Measurements from ENCODE around the gene C21orf58.
"Not testable (repeated sequence)": the region's sequence is repeated elsewhere in the genome, so short reads cannot be mapped to it uniquely, and the experiment has no call there.

The C21orf58 gene
- 9.0 reads per million, percentile 30 among the genes with 10 or more reads in this experiment for total RNA-seq

DNA sequence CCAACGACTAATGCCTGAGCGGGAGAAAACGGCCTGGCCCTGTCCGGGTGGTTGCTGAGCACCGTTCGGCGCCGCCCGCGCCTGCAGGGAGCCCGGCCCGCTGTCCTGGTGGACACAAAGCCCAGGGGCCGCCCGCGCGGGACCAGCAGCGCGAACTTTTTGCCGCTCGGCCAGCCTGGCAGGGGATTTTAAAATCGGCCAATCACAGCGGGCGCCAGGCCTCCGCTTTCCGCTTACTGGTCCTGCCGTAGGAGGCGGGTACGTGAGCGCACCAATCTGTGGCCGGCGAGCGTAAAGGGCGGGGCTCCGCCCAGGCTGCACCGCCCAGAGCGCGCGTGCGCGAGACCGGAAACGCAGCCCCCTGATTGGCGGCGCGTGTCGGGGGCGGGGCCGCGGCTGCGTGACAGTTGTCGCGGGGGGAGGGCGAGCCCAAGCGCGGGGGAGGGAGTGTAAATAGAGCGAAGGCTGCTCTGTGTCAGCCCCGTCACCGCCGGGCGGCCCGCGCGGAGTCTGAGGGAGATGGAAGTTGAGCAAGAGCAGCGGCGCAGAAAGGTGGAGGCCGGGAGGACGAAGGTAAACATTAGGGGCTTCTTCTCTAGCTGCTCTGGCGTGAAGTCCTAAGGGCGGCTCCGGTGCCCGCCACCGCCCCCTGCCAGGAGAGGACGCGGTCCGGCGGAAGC, at the start of gene C21orf58, which contains the start of gene PCNT:
C21orf58 (minus strand) TSS at position 161 of the 680 bp plus-strand sequence. CDS start 1,132 bp downstream, outside the sequence.
PCNT (plus strand) TSS at position 447 of the 680 bp plus-strand sequence; CDS start at position 520, 73 bp downstream.
- peak; percentile 95 for DNase-seq

DNA sequence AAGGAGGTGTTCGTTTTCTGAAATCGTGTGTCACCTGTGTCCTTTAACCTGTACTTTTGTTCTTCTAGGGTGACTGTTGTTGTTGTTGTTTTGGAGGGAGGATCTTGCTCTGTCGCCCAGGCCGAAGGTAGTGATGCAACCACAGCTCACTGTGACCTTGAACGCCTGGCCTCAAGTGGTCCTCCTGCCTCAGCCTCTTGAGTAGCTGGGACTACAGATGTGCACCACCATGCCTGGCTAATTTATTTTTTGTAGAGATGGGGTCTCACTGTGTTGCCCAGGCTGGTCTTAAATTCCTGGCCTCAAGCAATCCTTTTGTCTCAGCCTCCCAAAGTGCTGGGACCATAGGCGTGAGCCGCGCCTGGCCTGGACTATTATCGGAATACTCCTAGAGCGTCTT, 49.3 kb upstream of the C21orf58 start:
- DNase-seq, result not testable (repeated sequence)

GRCh38 chr21:46372014-46372485, 48.4 kb upstream of the C21orf58 start:
- DNase-seq, result no peak

DNA sequence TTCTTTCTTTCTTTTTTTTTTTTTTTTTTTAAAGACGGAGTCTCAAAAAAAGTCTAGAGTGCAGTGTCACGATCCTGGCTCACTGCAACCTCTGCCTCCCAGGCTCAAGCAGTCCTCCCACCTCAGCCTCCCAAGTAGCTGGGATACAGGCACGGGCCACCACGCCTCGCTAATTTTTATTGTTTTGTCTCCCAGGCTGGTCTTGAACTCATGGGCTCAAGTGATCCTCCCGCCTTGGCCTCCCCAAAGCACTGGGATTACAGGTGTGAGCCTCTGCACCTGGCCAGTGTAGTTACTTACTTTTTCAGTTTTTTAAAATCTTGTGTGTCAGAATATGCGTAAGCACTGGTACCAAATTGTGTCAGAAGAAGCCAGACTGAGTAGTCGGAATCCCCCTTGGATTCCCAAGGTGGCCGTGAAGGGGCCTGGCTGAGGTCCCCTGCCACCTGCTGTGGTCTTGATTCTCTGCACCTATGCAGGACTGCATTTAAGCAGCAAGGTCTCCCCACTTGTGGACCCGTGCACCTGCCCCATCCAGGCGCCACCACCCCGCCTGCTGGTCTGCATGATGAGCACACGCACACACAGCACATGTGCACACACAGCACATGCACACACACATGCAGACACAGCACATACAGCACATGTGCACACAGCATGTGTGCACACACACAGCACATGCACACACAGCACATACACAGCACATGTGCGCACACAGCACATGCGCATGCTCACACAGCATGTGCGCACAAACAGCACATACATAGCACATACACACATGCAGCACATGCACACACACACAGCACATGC, 47.7 kb upstream of the C21orf58 start:
- no peak for DNase-seq

- no peak for DNase-seq
These were observed 46.0 kb upstream of the C21orf58 start for GRCh38 chr21:46369520-46370235.

DNA sequence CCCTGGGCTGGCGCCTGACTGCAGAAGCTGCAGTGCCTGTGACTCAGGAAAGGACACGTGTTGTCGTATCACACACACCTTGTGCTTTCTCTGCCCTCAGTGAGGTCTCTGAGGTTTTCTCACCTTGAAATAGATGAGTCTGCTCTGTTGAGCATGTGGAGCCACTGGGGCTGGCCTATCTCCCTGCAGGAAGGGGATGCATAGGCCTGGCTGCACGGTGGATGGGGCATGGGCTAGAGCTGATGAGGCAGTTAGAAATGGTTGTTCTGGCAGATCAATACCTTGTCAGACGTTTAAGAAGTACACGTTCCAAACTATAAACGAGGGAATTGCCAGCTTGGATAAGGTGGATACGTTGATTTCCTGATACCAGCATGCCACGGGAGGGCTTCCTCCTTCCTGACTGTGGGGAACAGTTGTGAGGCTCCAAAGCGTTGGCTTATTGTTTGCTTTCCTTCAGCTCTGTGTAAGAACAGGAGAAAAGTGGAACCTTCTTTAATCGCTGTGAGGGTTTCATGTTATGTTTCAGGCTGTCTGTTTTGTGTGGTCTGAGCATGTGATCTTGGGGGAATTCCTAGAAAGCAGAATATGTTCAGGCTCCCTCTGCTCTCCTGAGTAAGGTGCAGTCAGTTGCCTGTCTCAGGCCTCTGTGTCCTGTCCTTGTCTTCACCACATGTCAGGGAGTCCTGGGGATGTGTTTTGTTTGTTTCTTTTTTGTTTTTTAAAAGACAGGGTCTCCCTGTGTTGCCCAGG, 45.0 kb upstream of the C21orf58 start:
- DNase-seq, result no peak

- DNase-seq, result no peak
These were observed 43.3 kb upstream of the C21orf58 start for GRCh38 chr21:46366966-46367365.

DNA sequence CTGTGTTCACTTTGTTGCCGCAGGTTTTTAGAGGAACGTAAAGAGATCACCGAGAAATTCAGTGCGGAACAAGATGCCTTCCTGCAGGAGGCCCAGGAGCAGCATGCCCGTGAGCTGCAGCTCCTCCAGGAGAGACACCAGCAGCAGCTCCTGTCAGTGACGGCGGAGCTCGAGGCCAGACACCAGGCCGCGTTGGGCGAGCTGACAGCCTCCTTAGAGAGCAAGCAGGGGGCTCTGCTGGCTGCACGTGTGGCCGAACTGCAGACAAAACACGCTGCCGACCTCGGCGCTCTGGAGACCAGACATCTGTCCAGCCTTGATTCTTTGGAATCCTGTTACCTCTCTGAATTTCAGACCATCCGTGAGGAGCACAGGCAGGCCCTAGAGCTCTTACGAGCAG, 42.9 kb upstream of the C21orf58 start:
- DNase-seq, result no peak

- DNase-seq, result no peak
These were observed 42.4 kb upstream of the C21orf58 start for GRCh38 chr21:46366091-46366490.

- DNase-seq, result no peak
These were observed 40.0 kb upstream of the C21orf58 start for GRCh38 chr21:46363698-46364097.

- DNase-seq, result no peak
These were observed 39.3 kb upstream of the C21orf58 start for GRCh38 chr21:46362946-46363345.

DNA sequence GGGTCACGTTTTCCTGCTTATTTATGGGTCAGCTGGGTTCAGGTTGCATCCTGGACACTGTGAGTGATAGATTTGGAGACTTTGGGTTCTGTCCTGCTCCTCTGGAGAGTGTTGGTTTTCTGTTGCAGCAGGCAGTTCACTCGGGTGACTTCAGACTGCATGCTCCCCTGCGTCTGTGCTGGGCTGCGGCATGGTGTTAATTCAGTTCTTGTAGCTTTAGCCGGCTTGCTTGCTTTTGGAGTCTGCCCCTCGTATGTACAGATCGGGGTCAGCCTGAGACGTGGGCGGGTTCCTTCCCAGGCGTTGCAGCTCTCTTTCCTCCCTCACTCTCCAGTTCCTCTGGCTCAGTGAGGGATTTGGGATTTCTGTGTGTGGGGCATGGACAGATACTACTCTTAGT, 38.3 kb upstream of the C21orf58 start:
- no peak for DNase-seq

- DNase-seq, result no peak
These were observed 37.5 kb upstream of the C21orf58 start for GRCh38 chr21:46361176-46361575.

- DNase-seq, result no peak
These were observed 34.2 kb upstream of the C21orf58 start for GRCh38 chr21:46357684-46358425.

DNA sequence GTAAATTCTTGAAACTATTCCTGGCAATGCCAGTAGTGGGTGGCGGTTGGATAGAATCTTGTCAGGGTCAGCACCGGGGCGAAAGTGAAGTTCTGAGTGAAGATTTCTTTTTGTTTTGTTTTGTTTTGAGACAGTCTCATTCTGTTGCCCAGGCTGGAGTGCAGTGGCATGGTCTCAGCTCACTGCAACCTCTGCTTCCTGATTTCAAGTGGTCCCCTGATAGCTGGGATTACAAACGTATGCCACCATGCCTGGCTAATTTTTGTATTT, 33.6 kb upstream of the C21orf58 start:
- no peak for DNase-seq

- DNase-seq, result no peak
These were observed 33.0 kb upstream of the C21orf58 start for GRCh38 chr21:46356494-46357334.

DNA sequence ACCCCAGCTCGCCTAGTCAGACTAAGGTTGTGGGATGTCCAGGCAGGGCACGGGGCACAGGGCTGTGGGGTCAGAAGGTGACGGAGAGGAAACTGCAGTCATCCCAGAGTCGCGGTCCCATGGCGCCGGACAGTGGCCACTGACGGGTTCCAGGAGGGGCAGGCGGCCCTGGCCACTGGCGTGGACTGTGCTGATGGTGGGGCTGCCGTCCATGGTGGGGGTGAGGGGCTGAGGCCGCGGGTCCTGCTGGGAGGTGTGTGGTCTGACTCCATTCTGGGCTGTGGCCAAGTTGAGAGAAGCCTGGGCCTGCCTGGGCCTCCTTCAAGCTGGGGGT, 32.3 kb upstream of the C21orf58 start:
- no peak for DNase-seq

DNA sequence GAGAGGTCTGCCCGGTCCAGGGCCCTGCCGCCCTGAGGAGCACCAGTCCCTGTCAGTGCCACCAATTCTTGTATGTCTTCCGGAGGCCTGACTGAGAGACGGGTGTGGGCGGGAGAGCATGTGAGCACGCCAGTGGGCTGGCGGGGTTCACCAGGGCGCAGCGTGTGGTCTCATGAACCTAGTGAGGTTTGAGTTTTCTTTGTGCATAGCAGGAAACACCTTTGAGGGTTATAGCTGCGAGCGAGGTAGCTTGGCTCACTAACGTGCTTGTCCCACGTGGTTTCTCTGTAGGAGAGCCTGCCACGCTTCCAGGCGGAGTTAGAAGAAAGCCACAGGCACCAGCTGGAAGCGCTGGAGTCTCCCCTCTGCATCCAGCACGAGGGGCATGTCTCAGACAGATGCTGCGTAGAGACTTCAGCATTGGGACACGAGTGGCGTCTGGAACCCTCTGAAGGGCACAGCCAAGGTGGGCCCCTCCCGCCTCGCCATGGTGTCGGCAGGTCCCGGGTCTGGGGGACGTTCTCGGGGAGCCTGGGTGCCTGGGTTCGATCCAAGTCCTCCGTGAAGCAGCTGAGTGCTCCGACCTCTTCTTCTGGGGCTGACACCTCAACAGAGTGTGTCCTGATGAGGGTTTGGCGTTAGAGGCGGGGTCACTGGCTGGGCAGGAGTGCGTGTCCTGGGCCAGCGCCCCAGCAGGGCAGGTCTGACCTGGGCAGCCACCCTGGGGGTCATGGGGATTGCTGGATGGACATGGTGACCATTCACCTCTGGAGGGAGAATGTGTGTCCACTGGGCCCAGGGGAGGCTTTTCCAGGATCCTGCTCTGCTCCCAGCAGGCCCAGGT, 31.7 kb upstream of the C21orf58 start:
- DNase-seq, result no peak

DNA sequence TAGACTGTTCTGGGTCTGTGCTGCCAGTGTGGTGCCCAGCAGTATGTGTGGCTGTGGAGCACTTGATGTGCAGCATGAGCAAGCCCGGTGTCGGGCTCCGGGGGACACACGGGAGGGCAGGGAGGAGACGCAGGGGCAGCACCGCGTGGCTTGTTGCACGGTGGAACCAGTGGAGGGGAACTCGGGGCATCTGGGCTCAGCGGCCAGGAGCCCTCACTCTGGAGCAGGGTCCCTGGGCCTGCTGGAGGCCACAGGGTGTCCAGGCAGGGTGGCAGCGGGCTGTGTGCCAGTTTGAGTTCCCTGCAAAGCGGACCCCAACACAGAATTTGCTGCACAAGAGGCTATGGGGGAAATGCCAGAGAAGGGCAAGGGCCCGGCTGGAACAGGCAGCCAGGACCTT, 30.8 kb upstream of the C21orf58 start:
- no peak for DNase-seq

- no peak for DNase-seq
These were observed 30.4 kb upstream of the C21orf58 start for GRCh38 chr21:46354046-46354445.
